GM06990 (cell line): ENCODE data around the gene TENM4.

Source experiments
- DNase-seq: peaks from one replicate; pipeline ENCODE4 v3.0.0-alpha.2; 2011; ENCODE audit not compliant: insufficient read length; ENCODE audit errors: extremely low read depth
- H3K27me3 ChIP-seq: replicated peaks from 2 replicates; pipeline ENCODE4 v1.6.0; 2011; ENCODE audit warnings: low read length; ENCODE audit not compliant: control insufficient read depth, insufficient read depth
- H3K36me3 ChIP-seq: 2 replicates; pipeline ENCODE4 v1.5.1; 2011; ENCODE audit warnings: low read length; ENCODE audit not compliant: control insufficient read depth, insufficient read depth
- H3K4me3 ChIP-seq: replicated peaks from 2 replicates; pipeline ENCODE4 v1.5.1; 2011; ENCODE audit warnings: low read depth, mild to moderate bottlenecking, control low read depth, low read length
- CTCF ChIP-seq: IDR thresholded peaks from 2 replicates; pipeline ENCODE4 v1.5.1; 2011; ENCODE audit warnings: low read length, control low read depth, mild to moderate bottlenecking, inconsistent platforms; ENCODE audit not compliant: insufficient read depth, poor library complexity, severe bottlenecking

TENM4 gene

GRCh38 chr11:79346021-79346420 is 94.8 kb downstream of the TENM4 start:
- Histone ChIP-seq H3K36me3 (no peaks in the 10 kb centered on the region), H3K4me3 (no peak overlapping the region), H3K27me3 (no peaks in the 10 kb centered on the region; the same call in 1 of the 2 replicates)
- no peak for DNase-seq
- no peak for TF ChIP-seq CTCF

GRCh38 chr11:79344753-79345294 is 96.0 kb downstream of the TENM4 start:
- no peak for DNase-seq
- Histone ChIP-seq H3K27me3 (no peaks in the 10 kb centered on the region), H3K4me3 (no peak overlapping the region), H3K36me3 (no peaks in the 10 kb centered on the region)
- TF ChIP-seq CTCF = no peak

GRCh38 chr11:79342686-79343085 is 98.1 kb downstream of the TENM4 start:
- H3K36me3 ChIP-seq = no peaks in the 10 kb centered on the region
- DNase-seq = no peak
- TF ChIP-seq CTCF = no peak

GRCh38 chr11:79342236-79342635 is 98.6 kb downstream of the TENM4 start:
- no peak for TF ChIP-seq CTCF
- no peak overlapping the region for H3K4me3 ChIP-seq
- H3K27me3 ChIP-seq = no peaks in the 10 kb centered on the region; the same call in none of the 2 replicates
- no peak for DNase-seq
- H3K36me3 ChIP-seq = no peaks in the 10 kb centered on the region

More at GRCh38 chr11:79342686-79343085, 98.1 kb downstream of the TENM4 start:
- Histone ChIP-seq H3K27me3 (no peaks in the 10 kb centered on the region; the same call in none of the 2 replicates), H3K4me3 (no peak overlapping the region)

- DNase-seq = no peak
- Histone ChIP-seq H3K36me3 (no peaks in the 10 kb centered on the region), H3K27me3 (no peaks in the 10 kb centered on the region; the same call in none of the 2 replicates), H3K4me3 (no peak overlapping the region)
- no peak for TF ChIP-seq CTCF
These were observed 100.3 kb downstream of the TENM4 start for GRCh38 chr11:79340535-79340934.
